HG03558 (cell line): ENCODE results near the gene TBC1D2B.

Source experiments
- ATAC-seq: cut with Tn5 transposase; IDR thresholded peaks from one replicate; pipeline ENCODE4 v1.9.1; 2021; ENCODE audit warnings: moderate number of reproducible peaks; ENCODE audit not compliant: unreplicated experiment; ENCODE audit errors: extremely low read depth

Gene TBC1D2B

GRCh38 chr15:78075490-78076230 lies 1.9 kb downstream of the TBC1D2B start:
- ATAC-seq = no peak

- no peak for ATAC-seq
These were observed 4.3 kb downstream of the TBC1D2B start for GRCh38 chr15:78073046-78073787.

- no peak for ATAC-seq
These were observed 5.2 kb downstream of the TBC1D2B start for GRCh38 chr15:78072080-78072892.

DNA sequence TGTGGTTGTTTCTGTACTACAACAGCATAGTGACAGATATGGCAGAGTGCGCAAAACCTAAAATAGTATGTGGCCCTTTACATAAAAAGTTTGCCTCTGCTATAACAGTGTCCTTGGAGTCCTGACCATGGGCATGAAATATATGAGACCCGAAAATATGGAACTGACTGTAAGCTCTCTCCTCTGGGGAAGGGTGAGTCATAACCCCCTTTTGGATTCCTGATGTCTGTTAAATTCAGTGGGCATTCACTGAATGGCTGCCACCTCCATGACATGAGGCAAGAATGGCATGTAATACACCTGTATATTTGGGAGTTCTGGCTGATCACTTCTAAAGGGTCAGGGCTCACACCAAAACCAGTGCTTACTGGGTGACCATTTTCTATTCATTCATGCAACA lies 6.1 kb downstream of the TBC1D2B start:
- ATAC-seq = no peak

GRCh38 chr15:78070049-78070700 lies 7.3 kb downstream of the TBC1D2B start:
- no peak for ATAC-seq

- ATAC-seq = no peak
These were observed 8.0 kb downstream of the TBC1D2B start for GRCh38 chr15:78069462-78070029.

GRCh38 chr15:78069052-78069414 lies 8.5 kb downstream of the TBC1D2B start:
- ATAC-seq = no peak

DNA sequence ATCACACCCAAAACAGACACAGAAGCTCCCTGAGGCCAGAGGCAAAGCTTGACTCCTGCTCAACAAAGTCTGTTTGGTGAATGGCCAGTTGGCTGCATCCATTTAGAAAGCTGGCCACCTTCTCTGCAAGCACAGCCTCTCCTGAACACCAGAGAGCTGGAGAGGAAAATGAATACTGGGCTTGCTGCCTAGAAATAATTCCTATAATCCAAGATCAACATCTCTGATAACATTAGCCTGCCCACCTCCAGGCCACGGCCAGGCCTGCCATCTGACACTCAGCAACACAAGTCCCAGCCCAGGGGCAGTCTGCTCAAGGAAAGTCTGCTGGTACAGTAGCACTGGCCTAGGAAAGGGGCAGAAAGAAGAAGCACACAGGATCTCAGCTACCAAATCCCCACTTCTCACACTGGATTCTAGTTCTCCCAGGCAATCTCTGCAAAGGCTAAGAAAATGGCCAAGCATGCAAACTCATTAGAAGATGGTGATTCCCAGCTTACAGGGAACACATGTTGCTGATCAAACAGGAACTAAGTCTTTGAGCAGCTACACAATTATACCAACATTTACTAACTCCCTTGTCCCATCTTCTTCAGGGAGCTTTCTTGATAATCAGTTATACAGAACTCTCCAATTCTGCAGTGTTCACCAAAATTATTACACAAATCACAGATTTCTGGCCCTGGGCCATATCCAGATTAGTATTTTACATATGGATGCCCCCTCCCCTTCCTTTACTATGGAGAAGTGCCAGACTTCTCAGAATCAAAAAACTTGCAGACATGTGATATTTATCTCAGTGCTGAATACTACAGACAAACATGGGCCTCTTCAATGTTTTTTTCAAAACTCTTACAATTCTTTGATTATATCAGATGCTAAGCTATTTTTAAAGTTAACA lies 9.9 kb downstream of the TBC1D2B start:
- ATAC-seq = no peak

DNA sequence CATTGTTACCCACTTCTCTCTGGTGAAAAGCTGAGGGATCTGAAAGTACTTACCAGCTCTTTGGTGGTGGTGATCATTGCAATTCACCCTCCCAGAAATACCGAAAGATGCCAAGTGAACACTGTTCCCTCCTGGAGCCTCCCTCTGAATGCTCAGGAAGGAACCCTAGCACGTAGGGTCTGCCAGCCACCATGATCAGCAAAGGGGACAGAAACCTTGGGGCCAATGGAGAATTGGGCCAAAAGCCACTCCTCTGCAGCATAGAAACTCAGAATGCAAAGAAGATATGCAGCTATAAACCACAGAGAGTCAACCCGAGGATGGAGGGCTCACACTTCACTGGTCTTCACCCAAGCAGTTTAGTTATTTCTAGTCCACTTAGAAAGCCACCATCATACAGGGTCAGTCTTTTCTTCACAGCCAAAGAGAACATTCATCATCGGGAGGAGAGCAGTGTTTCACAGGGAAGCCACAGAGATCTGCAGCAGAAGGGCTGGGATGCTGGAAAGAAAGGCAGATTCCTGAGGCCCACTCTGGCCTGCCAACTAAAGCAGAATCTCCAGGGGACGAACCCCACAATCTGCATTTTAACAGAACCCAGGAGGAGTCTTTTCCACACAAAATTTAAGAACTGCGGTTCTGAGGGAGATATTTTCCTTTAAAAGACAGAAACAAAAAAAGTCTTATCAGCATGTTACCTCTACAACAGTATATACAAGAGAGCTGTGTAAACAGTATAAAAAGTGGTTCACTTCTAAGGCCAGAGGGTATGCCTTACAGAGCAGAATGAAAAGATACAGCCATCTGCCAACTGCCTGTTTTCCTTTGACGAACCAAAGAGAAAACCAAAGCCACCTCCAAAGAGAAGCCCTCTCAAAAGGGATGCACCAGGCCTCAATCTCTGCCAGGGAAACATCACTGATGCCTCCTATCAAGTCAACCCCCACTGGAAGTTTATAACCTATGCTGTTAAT lies 11.3 kb downstream of the TBC1D2B start:
- ATAC-seq = peak; percentile 35

DNA sequence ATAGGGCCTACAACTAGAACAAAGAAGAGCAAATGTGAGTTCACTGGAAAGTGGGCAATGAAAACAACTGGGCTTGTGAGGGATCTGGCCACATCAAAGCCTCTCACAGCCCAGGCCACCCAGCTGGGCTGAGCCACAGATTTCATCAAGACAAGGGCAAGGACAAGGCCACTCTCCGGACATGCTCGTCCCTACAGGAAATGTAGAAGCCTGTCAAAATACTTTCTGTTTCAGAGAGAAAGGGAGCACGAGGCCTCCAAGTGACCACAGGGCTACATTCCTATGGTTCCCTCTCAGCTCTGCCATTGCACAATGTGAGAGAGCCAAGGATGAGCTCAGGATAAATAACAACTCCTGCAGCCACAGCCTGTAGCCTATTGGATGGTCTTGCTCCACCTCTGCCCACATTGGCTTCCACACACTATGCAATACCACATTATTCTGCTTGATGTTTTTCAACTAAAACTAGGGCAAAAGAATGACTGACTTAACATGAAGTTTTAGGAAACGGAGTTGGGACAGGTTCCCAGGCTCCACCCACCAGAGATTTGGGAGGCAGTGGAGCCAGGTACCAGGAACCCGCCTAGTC lies 12.1 kb downstream of the TBC1D2B start:
- no peak for ATAC-seq

- ATAC-seq = no peak
These were observed 13.0 kb downstream of the TBC1D2B start for GRCh38 chr15:78064544-78064943.

- ATAC-seq = no peak
These were observed 13.5 kb downstream of the TBC1D2B start for GRCh38 chr15:78063970-78064385.

DNA sequence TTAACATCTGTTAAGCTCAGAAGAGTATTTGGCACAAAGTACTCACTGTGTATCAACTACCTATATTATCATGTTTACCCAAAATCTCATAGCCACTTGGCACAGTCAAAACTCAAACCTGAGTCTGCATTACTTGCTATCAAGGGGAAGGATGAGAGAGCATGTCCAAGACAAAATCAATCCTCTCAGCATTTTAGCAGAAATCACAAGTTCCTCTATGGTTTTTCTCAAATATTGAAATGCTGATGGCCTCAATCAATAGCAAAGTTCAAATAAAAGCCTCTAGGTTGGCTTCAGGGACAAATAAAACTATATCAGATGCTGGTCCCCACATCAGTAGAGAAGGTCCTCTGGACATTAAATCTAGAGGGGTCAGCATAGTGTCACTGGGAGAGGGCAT lies 14.3 kb downstream of the TBC1D2B start:
- no peak for ATAC-seq

GRCh38 chr15:78061963-78062427 lies 15.5 kb downstream of the TBC1D2B start:
- ATAC-seq = no peak

GRCh38 chr15:78060232-78060631 lies 17.3 kb downstream of the TBC1D2B start:
- ATAC-seq = no peak

- no peak for ATAC-seq
These were observed 18.2 kb downstream of the TBC1D2B start for GRCh38 chr15:78059110-78059839.

- no peak for ATAC-seq
These were observed 19.0 kb downstream of the TBC1D2B start for GRCh38 chr15:78058401-78058935.
